ENCODE data around the gene TAOK2.
A peak's percentile ranks its signal among the peaks of the same experiment; 100 is the strongest.
"Not testable (repeated sequence)": the region's sequence is repeated elsewhere in the genome, so short reads cannot be mapped to it uniquely, and the experiment has no call there.

The TAOK2 gene

DNA sequence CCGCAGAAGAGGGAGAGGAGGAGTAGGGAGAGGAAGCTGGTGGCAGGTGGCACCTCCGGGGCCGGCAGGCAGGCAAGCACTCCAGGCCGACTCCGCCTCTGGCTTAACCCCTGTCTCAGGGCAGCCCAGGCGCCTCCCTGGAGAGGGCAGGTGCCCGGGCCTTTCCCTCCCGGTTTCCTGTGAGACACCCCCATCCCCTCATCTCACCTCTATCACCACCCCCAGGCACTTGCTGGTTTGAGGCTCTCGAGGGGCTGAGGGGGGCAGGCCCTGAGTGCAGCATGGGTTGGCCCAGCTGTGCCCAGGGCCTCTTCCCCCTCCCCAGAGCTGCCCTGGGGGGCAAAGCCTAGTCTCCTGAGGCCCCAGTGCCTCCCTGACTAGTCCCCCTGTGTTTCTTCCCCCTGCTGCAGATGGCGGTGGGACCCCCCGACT, 31.2 kb downstream of the TAOK2 start:
- DNase-seq: no peak

DNA sequence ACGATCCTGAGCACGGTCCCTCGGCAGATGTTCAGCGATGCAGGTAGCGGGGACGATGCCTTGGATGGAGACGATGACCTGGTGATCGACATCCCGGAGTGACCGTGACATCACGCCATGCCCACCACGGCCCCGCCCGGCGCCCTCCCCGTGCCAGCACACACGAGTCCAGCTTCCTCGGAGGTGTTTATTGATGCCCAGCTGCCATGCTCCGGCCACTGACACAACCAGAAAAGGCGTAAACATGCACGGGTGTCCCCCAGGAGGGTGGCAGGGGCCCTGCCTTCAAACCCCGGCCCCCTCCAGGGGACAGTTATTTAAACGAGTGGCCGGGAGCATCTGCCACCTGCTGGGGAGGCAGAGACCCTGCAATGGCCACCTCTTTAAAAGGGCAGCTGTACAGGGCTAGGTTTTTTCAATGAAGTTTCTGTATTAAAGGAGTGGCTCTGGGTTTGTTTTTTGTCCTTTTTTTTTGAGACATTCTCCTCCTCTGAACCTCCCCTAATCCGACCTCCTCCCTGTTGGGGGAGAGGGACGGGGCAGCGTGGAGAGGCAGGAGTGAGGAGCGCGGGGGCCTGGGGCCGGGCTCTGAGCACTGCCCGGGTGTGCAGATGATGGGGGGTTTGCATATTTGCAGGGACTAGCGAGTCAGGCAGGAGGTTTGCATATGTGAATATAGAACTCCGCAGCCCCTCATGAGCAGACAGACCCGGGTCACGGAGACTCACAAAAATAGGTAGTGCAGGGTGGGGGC, 31.9 kb downstream of the TAOK2 start:
- DNase-seq: peak; percentile 57

DNA sequence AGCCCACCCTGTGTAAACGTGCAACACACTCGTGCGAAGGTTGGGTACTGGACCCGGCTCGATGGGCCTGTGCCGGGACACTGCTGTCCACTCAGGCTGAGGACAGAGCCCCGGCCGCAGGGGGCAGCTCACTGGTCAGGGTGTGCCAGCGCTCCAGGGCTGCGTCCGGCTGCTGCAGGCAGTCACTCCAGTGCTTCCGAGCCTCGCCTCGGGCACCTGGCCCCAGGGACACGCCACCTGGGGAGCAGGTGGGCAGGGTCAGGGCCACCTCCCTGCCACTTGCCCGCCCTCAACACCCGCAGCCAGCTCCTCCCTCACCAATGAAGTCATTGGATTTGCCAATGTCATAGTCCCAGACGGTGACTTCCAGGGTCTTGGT, 32.4 kb downstream of the TAOK2 start:
- DNase-seq: no peak

DNA sequence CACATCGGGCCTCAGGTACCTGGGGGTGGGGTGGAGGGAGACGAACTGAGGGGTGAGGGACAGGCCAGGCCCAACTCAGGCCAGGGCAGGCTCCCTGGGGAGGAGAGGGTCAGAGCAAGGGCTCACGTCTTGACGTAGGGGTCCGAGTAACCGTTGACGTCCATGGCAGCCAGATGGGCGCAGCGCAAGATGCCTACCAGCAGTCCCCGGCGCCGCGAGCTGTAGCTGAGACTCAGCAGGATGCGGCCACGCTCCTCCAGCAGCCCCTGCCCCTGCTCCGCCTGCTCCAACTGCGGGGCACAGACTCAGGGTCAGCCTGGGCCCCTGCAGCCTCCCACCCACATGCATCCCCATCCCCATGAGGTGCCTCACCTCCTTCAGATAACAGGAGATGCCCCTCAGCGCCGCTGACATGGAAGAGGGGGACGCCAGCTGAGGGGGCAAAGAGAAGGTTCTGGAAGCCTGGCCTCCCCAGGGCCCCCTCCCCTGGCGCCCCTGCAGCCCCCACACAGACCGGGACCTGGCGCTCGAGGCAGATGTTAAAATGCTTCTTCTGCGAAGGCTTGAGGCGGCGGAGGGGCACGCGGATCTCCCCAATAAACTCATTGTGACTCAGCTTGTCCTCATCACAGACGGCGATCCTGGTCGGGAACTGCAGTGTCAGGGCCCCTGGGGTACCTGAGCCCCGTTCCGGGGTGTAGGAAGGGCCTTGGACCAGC, 33.1 kb downstream of the TAOK2 start:
- DNase-seq: no peak

DNA sequence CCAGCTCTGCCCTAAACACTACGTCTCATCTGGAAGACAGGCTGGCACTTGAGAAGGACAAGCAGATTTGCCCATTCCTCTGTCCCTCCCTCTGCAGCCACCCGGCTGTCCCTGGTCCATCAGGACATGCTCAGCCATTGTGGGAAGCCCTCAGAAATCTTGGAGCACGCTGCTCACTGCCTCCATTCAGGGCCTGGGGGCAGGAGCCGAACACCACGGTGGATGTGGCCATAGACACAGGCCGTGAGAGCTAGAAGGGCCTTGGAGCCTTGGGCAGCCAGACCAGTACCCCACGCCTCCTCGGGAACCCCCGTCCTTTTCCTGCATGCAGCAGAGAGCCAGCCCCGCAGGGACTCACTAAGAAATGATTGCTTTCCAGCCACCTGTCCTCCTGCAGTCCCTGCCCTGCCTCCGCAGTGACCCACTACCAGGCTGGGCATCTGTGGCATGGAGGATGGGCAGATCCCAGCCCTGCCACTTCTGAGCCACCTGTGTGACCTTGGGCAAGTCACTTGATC, 33.8 kb downstream of the TAOK2 start:
- DNase-seq: no peak

DNA sequence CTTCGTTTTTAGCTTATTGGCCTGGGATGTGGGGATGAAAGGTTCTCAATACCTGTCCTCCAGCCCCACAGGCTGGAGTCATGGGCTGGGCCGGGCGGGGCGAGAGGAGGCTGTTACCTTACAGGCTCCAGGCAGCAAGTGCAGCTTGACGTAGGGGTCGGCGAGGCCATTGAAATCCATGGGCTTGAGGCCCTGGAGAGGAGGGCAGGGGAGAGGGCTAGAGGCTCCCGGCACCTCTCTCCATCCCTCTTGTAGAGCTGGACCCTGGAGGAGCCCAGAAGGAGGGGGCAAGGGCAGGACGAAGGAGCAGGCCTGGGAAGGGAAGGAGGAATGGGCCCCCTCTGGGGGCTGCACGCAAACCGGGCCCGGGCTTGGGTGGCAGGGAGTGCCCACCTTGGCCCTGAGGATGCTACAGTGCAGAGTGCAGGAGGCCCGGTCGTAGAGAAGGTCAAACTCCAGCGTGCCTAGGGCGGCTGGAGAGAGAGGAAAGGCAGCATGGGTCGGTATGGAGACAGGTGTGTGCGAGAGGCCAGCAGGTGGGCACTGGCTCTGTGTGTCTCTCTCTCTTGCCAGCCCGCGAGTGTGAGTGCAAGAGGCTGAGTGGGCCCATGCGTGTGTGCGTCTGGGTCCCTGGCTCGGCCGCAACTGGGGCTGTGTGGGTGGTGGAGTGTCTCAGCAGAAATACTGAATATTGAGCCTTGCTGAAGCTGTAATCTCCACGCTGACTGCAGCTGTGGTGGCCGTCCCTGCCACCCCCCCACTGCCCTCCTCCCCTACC, 35.6 kb downstream of the TAOK2 start:
- no peak for DNase-seq

DNA sequence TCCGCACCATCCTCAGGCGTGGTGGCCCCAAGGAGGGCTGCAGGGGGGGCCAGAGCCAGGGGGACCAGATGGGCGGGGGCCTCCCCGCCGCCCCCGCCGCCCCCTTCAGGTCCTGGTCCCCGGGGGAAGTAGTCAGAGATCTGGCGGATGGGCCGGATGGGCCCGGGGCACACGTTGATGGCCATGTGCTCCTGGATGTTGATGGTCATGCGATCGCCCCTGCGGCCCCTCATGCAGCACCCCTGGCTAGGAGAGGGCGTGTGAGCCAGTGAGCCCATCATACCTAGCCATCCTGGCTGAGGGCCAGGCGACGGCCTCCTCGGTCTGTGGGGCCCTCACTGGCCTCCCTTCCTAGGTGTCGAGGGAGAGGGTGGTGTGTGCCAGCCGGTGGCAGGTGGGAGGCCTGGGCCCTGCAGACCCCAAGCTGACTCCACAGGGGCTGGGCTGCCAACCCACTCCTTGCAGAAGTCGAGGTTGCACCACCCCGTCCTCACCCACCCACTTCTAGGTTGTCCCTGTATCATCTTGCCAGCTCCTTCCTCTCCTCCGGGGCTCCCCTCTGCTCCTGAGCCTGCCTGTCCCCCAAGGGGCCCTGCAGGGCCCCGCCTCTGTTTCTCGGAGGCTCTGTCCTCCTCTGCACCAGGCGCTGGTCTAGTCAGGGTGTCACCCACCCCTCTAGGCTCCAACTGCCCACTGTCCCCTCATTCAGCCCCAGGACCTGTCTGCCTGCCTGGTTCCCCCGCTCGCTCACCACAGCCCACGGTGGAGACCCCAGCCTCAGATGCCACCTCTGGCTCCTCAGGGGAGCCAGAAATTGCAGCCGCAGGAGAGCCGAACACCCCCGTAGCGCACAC, 36.5 kb downstream of the TAOK2 start:
- DNase-seq: no peak

DNA sequence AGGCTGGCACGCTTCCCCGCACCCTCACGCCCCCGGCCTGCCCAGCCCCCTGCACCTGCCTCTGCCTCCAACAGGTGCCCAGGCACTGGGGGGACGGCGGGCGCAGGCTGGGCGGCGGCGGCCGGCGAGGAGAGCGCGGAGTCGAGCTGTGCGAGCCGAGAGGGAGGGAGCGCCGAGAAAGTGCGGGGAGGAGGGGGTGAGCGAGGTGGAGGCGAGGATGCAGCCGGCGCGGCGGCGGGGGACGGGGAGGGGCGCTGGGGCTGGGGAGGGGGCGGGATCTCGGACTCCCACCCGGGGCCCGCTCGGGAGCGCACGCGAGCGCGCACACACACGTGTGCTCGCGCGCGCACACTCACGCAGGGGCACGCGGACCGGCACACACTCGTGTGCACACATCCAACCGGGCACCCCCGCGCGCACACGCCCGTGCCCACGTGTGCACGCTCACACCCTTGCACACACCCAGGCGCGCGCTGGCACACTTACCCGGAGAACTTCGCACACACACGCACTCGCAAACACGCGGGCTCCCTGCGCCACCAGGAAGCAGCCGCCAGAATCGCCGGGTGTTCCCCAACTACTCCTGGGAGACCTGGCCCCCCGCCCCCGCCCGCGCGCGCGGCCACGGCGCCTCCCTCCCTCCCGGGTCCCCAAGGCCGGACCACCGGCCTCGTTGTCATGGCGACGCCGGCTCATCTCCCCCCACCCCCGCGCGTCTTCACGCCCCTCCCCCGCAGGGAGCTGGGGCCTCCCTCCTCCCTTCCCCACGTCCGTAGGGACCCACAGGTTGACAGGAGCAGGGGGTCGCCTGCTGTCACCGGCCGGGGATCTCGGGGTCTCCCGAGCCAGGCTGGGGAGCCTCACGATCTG, 37.4 kb downstream of the TAOK2 start, which contains the start of gene DOC2A:
DOC2A (minus strand) TSS at position 184 of the 870 bp plus-strand sequence. CDS start 805 bp downstream, outside the sequence.
- DNase-seq: peak; percentile 24

DNA sequence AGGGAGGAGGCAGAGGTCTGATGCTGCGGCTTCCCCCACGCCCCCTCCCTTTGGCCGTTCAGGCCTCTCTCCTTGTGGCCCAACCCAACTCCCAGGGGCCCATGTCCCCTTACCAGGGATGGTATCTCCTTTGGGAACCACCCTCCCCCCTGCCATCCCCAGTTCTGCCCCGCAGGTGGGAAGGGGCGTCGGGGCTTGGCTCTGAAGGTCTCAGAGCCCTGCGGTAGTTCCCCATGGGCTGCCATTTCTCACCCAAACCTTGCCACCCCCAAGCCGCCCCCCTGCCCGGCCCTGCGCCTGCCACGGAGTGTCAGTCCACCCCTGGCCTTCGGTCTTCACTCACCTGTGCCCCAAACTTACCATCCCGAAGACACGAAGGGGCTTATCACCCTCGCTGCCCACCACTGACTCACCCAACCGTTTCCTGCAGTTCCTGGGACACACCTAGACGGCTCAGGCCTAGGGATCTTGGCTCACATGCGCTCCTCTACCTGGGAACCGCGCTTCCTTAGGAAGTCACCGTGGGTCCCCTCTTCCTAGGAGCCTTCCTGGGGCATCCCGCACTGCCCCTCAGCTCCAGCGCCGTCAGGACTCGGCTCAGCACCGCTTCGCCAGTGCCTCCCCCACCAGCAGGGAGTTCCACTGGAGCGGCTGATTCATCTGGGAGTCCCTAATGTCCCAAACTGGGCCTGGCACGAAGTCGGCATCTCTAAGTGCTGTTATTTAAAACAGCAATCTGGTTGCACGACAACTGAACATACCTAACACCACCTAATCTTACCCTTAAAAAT, 38.2 kb downstream of the TAOK2 start:
- DNase-seq: no peak

DNA sequence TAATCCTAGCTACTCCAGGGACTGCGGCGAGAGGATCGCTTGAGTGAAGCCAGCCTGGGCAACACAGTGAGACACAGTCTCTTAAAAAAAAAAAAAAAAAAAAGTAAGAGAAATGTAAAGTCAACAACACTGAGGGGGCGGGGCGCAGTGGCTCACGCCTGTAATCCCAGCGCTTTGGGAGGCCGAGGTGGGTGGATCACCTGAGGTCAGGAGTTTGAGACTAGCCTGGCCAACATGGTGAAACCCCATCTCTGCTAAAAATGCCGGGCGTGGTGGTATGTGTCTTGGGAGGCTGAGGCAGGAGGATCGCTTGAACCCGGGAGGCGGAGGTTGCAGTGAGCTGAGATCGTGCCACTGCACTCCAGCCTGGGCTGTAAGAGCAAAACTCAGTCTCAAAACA, 38.9 kb downstream of the TAOK2 start:
- DNase-seq: not testable (repeated sequence)

DNA sequence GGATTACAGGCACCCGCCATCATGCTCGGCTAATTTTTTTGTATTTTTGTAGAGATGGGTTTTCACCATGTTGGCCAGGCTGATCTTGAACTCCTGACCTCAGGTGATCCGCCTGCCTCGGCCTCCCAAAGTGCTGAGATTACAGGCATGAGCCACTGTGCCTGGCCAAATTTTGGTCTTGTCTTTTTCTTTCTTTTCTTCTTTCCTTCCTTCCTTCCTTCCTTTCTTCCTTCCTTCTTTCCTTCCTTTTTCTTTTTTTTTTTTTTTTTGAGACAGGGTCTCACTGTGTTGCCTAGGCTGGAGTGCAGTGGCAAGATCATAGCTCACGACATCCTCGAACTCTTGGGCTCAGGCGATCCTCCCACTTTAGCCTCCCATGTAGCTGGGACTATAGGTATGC, 41.8 kb downstream of the TAOK2 start:
- not testable (repeated sequence) for DNase-seq

DNA sequence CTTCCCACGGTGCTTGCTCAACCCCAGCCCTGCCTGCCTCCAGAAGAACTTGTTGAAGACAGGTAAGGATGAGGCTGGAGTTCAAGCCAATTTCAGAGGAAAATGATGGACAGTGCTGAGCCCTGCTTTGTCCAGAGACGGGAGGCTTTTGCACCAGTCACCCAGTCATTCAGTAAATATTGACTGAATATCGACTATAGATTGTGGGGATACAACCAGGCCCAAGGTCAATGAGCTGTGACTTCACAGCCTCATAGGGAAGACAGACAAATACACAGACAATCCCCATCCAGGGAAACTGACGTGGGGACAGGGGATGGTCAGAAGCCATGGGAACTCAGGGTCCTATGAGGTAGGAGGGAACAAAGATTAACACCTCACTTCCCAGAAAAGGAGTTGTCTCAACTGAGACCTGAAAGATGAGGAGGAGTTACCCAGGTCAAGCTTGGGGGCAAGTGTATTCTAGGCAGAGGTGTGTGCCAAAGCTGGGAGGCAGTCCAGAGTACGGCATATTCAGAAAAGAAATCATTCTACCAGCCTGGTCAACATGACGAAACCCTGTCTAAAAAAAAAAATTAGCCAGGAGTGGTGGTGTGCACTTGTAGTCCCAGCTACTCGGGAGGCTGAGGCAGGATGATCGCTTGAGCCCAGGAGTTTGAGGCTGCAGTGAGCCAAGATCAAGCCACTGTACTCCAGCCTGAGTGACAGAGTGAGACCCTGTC, 43.0 kb downstream of the TAOK2 start:
- no peak for DNase-seq

DNA sequence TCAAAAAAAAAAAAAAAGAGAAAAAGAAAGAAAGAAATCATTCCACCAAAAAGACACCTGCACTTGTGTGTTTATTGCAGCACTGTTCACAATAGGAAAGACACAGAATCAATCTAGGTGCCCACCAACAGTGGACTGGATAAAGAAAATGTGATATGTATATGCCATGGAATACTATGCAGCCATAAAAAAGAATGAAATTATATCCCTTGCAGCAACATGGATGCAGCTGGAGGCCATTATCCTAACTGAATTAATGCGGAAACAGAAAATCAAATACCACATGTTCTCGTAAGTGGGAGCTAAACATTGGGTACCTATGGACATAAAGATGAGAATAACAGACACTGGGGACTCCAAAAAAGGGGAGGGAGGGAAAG, 43.6 kb downstream of the TAOK2 start:
- DNase-seq: no peak

DNA sequence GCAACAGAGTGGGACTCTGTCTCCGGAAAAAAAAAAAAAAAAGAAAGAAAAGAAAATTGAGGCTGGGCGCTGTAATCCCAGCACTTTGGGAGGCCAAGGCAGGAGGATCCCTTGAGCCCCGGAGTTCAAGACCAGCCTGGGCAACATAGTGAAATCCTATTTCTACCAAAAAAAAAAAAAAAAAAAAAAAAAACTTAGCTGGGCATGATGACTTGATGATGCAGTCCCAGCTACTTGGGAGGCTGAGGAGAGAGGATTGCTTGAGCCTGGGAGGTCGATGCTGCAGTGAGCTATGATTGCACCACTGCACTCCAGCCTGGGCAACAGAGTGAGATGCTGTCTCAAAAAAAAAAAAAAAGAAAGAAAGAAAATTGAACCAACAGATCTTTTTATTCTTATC, 44.3 kb downstream of the TAOK2 start:
- DNase-seq: not testable (repeated sequence)

DNA sequence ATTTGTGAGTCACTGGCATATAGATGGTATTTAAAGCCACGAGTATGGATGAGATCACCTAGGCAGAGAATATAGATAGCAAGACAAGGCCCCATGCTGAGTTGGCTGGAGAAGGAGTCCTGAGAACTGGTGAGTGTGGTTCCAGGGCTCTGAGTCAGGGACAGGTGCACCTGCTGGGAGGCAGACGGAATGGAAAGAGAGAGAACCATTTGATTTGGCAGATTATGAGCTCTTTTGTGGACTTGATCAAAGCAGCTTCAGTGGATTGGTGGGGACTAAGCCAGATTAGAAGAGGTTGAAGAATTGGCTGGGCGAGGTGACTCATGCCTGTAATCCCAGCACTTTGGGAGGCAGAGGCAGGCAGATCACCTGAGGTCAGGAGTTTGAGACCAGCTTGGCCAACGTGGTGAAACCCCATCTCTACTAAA, 45.1 kb downstream of the TAOK2 start:
- DNase-seq: no peak

DNA sequence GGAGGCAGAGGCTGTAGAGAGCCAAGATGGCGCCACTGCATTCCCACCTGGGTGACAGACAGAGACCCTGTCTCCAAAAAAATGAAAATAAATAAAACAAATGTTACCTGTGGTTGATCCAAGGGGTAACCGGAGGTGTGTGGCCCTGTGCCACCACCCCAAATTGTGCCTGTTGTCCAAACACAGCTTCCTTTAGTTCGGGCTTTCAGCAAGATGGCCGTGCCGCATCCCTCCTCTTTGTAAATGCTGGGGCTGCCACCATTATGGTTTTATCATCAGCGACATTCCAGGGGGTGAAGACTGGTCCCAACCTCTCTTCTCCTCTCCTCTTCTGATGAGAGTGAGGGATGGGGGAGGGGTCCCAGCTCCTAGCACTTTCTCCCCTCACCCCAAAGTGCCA, 49.2 kb downstream of the TAOK2 start, which contains the start of gene C16orf92:
C16orf92 (plus strand) TSS at position 312 of the 400 bp plus-strand sequence. CDS start 143 bp downstream, outside the sequence.
- no peak for DNase-seq

DNA sequence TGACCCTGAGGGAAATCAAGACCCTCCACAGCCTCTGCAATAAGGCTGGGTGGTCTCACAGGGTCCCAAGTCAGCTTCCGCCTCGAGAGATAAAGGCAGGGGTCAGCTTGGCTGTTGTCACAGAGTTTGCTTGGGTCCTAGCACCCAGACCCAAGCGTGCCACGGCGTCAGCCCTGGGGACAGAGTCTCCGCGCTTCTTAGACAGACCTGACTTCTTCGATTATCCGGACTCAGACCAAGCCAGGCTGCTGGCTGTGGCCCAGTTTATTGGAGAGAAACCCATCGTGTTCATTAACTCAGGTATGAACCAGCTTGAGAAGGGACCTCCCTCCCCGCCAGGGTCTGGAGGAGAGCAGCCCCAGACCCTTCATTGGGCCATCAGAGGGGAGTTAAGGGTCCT, 49.9 kb downstream of the TAOK2 start:
- DNase-seq: no peak

DNA sequence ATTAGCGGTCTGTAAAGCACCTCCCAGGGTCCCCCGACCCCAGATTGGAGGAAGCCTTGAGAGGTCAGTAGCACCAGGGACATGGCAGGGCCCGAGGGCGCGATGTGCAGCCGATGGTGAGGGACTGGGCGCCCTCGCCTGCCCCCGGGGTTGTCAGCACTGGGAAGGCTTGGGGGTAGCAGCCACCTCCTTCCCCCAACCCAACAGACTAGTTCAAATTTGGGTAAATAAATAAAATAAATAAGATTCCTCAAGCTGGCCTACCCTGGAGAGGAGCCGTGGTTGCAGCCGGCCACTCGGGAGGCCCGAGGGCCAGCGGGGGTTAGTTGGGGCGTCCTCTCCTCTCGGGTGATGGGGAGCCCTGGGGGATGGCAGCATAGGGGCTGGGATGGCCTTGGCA, 50.8 kb downstream of the TAOK2 start:
- no peak for DNase-seq

DNA sequence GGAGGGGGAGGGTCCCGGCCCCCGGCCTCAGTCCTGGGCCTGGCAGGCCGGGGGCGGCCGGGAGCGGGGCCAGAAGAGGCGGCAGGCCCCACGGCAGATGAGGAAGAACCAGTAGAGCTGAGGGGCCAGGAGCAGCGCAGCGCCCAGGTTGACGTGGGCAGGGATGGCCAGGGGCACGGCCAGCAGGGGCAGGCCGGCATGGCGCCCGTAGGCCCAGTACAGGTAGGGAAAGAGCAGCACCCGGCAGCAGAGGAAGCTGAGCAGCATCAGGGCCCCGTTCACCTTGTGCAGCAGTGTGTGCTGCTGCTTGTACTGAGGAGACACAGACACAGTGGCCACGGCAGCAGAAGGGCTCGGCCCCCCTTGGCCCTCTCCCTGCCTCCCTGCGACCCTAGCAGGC, 51.5 kb downstream of the TAOK2 start:
- DNase-seq: no peak

DNA sequence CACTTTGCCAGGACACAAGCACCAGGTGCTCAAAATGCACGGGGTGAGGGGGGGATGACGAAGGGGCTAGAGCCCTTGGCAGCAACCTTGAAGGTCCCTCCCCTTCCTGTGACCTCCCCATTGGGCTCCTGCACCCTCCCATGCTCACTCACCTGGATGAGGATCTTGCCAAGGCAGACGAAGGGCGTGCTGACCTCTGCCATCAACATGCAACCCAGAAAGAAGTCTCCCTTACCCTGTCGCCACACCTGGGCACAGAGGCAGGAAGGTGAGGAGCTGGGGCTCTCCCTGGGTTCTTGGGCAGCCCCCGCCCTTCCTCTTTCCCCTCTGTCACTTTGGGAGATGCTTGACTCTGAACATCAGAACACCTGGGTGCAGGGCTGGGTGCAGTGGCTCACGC, 51.9 kb downstream of the TAOK2 start:
- DNase-seq: no peak
